GM19463 (cell line): ENCODE data around the gene ERICH4.
"Not testable (repeated sequence)": the region's sequence is repeated elsewhere in the genome, so short reads cannot be mapped to it uniquely, and the experiment has no call there.

Experiments used
- ATAC-seq: cut with Tn5 transposase; IDR thresholded peaks from one replicate; pipeline ENCODE4 v1.9.1; 2021; ENCODE audit warnings: mild to moderate bottlenecking, moderate library complexity; ENCODE audit not compliant: unreplicated experiment

Gene ERICH4

DNA sequence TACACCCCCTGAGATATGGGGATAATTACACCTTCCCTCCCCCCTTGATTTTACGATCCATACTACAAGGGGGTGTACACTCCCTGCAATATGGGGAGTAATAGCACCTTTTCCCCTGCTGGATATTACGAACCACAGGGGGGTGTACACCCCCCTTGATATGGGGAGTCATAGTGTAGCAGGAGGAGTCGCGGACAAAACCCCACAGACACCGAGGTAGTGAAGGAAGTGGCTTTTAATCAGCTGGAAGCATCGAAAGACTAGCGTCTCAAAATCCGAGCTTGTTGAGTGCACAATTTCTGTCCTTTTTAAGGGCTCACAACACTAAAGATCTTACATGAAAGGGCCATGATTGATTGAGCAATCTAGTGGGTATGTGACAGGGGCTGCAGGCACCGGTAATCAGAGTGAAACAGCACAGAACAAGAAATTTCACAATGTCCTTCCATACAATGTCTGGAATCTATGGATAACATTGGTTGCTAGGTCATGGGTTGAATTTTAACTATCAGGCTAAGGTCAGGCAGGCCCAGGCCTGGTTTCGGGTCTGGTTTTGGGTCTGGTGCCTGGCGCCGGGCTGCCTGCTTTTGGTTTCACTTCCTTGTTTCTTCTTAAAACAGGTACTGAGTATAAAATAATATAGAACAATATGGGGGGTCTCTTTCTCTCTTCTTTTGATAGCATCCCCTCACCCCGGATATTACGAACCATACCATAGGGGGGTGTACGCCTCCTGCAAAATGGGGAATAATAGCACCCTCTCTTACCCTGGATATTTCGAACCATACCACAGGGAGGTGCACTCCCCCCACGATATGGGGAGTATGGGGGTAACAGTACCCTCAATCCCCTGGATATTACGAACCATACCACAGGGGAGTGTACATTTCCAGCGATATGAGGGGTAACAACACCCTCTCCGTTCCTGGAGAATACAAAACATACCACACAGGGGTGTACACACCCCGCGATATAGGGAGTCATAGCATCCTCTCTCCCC is 20.6 kb downstream of the ERICH4 start:
- not testable (repeated sequence) for ATAC-seq

- no peak for ATAC-seq
Observed at GRCh38 chr19:41476583-41476982, 33.6 kb downstream of the ERICH4 start.

- ATAC-seq, result no peak
Observed at GRCh38 chr19:41478171-41478570, 35.2 kb downstream of the ERICH4 start.

DNA sequence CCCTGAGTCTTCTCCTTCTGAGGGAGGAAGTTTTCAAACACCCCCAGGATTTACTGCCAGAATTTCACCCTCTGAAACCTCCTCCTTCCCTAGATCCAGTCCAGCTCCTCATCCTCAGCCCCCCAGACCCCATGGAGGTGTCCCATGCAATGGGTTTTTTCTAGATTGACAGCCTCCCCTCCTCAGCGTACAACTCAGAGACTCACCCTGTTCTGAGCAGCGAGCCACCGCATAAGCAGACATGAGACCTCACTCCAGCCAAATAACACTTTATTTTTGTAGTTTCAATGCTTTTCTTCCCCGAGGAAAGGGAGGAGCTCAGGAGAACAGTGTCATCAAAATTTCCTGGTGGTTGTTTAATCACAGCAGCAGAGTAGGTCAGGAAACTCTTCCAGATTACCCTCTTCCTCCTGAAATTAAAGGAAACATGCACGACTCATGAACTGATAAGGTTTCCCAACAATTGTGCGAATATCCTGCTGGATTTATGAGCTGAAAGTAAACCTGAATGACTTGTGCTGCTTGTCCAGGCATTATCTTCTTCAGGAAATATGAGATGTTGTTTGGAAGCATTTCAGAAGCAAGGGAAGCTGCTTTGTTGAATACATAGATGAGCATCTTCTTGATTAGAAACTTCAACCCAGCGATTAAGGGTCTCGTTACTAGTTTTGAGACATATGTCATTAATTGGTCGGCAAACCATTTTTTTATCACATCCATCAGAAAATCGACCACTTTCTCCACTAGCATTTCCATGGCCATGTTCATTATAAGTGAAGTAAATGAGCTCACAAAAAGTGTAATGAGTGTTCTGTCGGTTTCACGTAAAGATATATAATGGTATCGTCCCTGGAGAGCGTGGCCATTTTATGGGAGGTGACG is 36.2 kb downstream of the ERICH4 start:
- no peak for ATAC-seq

DNA sequence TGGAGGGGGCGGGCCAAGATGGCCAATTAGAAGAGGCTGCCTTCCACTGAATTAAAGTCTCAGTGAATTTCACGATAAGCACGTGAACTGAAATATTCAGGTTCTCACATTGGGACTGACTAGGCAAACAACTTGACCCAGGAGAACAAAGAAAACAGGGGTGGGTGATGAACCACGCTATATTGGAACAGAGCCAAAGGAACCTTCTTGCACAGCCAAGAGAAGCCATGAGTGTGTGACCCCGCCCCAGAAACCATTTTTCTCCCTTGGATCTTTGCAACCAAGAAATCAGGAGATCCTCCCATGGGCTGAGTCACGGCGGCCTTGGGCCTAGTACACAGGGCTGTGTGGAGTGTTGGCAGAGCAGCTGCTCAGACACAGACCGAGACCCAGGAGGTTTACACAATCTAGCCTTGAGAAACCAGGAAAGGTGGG is 36.8 kb downstream of the ERICH4 start:
- no peak for ATAC-seq

GRCh38 chr19:41480336-41480735 is 37.4 kb downstream of the ERICH4 start:
- ATAC-seq, result no peak

GRCh38 chr19:41484822-41485221 is 41.9 kb downstream of the ERICH4 start:
- no peak for ATAC-seq

GRCh38 chr19:41486953-41487352 is 44.0 kb downstream of the ERICH4 start:
- ATAC-seq, result not testable (repeated sequence)

DNA sequence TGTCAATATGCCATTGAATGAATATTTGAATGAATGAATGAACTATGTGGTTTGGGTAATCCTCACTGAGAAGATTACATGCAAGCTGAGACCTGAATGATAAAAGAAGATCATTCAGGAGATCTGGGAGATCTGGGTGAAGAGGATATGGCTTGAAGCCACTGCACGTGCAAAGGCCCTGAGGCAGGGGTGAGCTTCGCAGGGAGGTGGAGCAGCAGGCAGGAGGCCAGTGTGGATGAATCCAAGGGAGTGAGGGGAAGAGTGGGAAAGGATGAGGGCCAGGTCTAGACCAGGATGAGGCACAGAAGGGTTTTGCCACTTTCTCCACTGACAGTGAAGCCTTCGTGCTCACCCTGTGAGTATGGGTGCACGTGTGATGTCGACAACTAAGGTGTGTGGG is 49.9 kb downstream of the ERICH4 start:
- ATAC-seq, result no peak
